Hypothalamus (tissue), 51 donors: ENCODE results near the gene SLC4A9.

Experiments
- DNase-seq, 51 donors: peaks; one replicate each; lab custom pipeline; 2025; lab: John Stamatoyannopoulos, UW

The SLC4A9 gene

GRCh38 chr5:140358738-140359310 is 1.2 kb upstream of the SLC4A9 start:
- DNase-seq = no peak

- DNase-seq = no peak
Measured at GRCh38 chr5:140360681-140361479, 886 bp downstream of the SLC4A9 start.

- DNase-seq = no peak
Measured at GRCh38 chr5:140361901-140362300, 1.9 kb downstream of the SLC4A9 start.

- DNase-seq = no peak
Measured at GRCh38 chr5:140362311-140362710, 2.3 kb downstream of the SLC4A9 start.

GRCh38 chr5:140362875-140363630 is 3.1 kb downstream of the SLC4A9 start:
- DNase-seq = peak in 46 of 51 donors; percentile 15 to 83 (median 49)

GRCh38 chr5:140363631-140364471 is 3.9 kb downstream of the SLC4A9 start:
- DNase-seq = no peak

- no peak for DNase-seq
Measured at GRCh38 chr5:140364472-140364765, 4.4 kb downstream of the SLC4A9 start.

GRCh38 chr5:140365282-140365681 is 5.3 kb downstream of the SLC4A9 start:
- DNase-seq = no peak

GRCh38 chr5:140365941-140366340 is 5.9 kb downstream of the SLC4A9 start:
- DNase-seq = no peak

- DNase-seq = no peak
Measured at GRCh38 chr5:140366589-140367255, 6.7 kb downstream of the SLC4A9 start.

GRCh38 chr5:140367256-140368013 is 7.4 kb downstream of the SLC4A9 start:
- DNase-seq = no peak

GRCh38 chr5:140371356-140372151 is 11.6 kb downstream of the SLC4A9 start:
- no peak for DNase-seq

GRCh38 chr5:140372971-140373487 is 13.0 kb downstream of the SLC4A9 start:
- DNase-seq = peak in 33 of 51 donors; percentile 6 to 75 (median 30)

GRCh38 chr5:140381351-140381750 is 21.4 kb downstream of the SLC4A9 start:
- no peak for DNase-seq

GRCh38 chr5:140381972-140382371 is 22.0 kb downstream of the SLC4A9 start:
- DNase-seq = no peak

- no peak for DNase-seq
Measured at GRCh38 chr5:140382866-140383265, 22.9 kb downstream of the SLC4A9 start.

GRCh38 chr5:140383300-140383699 is 23.3 kb downstream of the SLC4A9 start:
- DNase-seq = no peak

- DNase-seq = no peak
Measured at GRCh38 chr5:140388052-140388451, 28.1 kb downstream of the SLC4A9 start.

- DNase-seq = no peak
Measured at GRCh38 chr5:140391312-140391711, 31.3 kb downstream of the SLC4A9 start.
